ENCODE measurements around the gene NMT1. TPM values are rescaled to one million over a fixed set of nuclear protein-coding genes. Genes with fewer than 3 reads are reported as not detected.
"Not testable (repeated sequence)": the region's sequence is repeated elsewhere in the genome, so short reads cannot be mapped to it uniquely, and the experiment has no call there.

Gene NMT1
- total RNA-seq, 1 experiment from 2014 or later = 132 TPM

- Histone ChIP-seq H3K79me2 (ENCODE audit: low read depth) (peaks cover 11% of the 10 kb centered on the region), H3K9me2 (ENCODE audit: insufficient read depth) (no peaks in the 10 kb centered on the region), H2AFZ (no peak overlapping the region), H3F3A (ENCODE audit: insufficient read depth, low read depth) (peaks cover 29% of the 10 kb centered on the region), H3K9me3 (ENCODE audit: insufficient read depth, low read depth) (no peaks in the 10 kb centered on the region), H3K27me3 (ENCODE audit: insufficient read depth, low read depth) (no peaks in the 10 kb centered on the region), H3K36me3 (ENCODE audit: low read depth) (no peaks in the 10 kb centered on the region), H3K4me2 (no peak overlapping the region), H4K20me1 (ENCODE audit: insufficient read depth) (no peaks in the 10 kb centered on the region), H3K4me3 (no peak overlapping the region), H3K4me1 (replicated peaks; ENCODE audit: insufficient read depth) (peaks cover 38% of the 10 kb centered on the region), H3K27ac (no peak overlapping the region)
- ChIA-PET CTCF (no interaction called here), POLR2A (ENCODE audit: unreplicated experiment) (no interaction called here)
- intact Hi-C loops (cut with micrococcal nuclease; ENCODE audit: unreplicated experiment) = no loop called here
- no peak for DNase-seq
- BruUV-seq (replicated peaks) = no TSS peak
- no peak for TF ChIP-seq CTCF (conservative IDR thresholded peaks at IDR 0.05)
Observed at GRCh38 chr17:45121055-45121454, 59.9 kb downstream of the NMT1 start.

GRCh38 chr17:45123076-45123770, 62.1 kb downstream of the NMT1 start:
- no peak for DNase-seq
- TF ChIP-seq EZH2 (IDR thresholded peaks at IDR 0.05; ENCODE audit: low read depth) (no peak), CTCF (conservative IDR thresholded peaks at IDR 0.05) (no peak)
- Histone ChIP-seq H3K27ac (peak overlapping the region; percentile 32), H3F3A (ENCODE audit: insufficient read depth, low read depth) (peaks cover 29% of the 10 kb centered on the region), H3K9me2 (ENCODE audit: insufficient read depth) (no peaks in the 10 kb centered on the region), H4K20me1 (ENCODE audit: insufficient read depth) (no peaks in the 10 kb centered on the region), H3K9me3 (ENCODE audit: insufficient read depth, low read depth) (no peaks in the 10 kb centered on the region), H3K36me3 (ENCODE audit: low read depth) (no peaks in the 10 kb centered on the region), H3K4me3 (no peak overlapping the region), H3K4me1 (replicated peaks; ENCODE audit: insufficient read depth) (peaks cover 53% of the 10 kb centered on the region), H3K79me2 (ENCODE audit: low read depth) (peaks cover 22% of the 10 kb centered on the region), H3K27me3 (ENCODE audit: insufficient read depth, low read depth) (no peaks in the 10 kb centered on the region), H2AFZ (no peak overlapping the region), H3K4me2 (peak overlapping the region; percentile 56)
- intact Hi-C loops (cut with micrococcal nuclease; ENCODE audit: unreplicated experiment) = no loop called here
- POLR2A ChIA-PET (ENCODE audit: unreplicated experiment) = no interaction called here
- CTCF ChIA-PET = interaction anchor here (0.5 to 0.6 kb wide), 2 partner anchors 76 to 83 kb away, joined by 3 to 4 read pairs; no protein-coding TSS in a partner anchor
- TSS peak; percentile 86 for BruUV-seq (replicated peaks)

- Histone ChIP-seq H3K4me2 (peak overlapping the region; percentile 56), H3K36me3 (ENCODE audit: low read depth) (no peaks in the 10 kb centered on the region), H2AFZ (no peak overlapping the region), H3K4me1 (replicated peaks; ENCODE audit: insufficient read depth) (peaks cover 63% of the 10 kb centered on the region), H4K20me1 (ENCODE audit: insufficient read depth) (no peaks in the 10 kb centered on the region), H3F3A (ENCODE audit: insufficient read depth, low read depth) (peaks cover 36% of the 10 kb centered on the region), H3K79me2 (ENCODE audit: low read depth) (peaks cover 30% of the 10 kb centered on the region), H3K27ac (peak overlapping the region; percentile 65), H3K9me3 (ENCODE audit: insufficient read depth, low read depth) (no peaks in the 10 kb centered on the region), H3K27me3 (ENCODE audit: insufficient read depth, low read depth) (no peaks in the 10 kb centered on the region), H3K4me3 (no peak overlapping the region), H3K9me2 (ENCODE audit: insufficient read depth) (no peaks in the 10 kb centered on the region)
- intact Hi-C loops (cut with micrococcal nuclease; ENCODE audit: unreplicated experiment) = loop anchor here (1.0 to 2.0 kb wide), 2 partner anchors 22 to 31 kb away; no protein-coding TSS in a partner anchor
- ChIA-PET CTCF (interaction anchor here (0.6 kb wide), 1 partner anchor 77 kb away, joined by 3 read pairs; no protein-coding TSS in a partner anchor), POLR2A (ENCODE audit: unreplicated experiment) (interaction anchor here (0.5 kb wide), 1 partner anchor 323 kb away, joined by 3 read pairs; no protein-coding TSS in a partner anchor)
- no peak for TF ChIP-seq EZH2 (IDR thresholded peaks at IDR 0.05; ENCODE audit: low read depth)
- TF ChIP-seq CTCF (conservative IDR thresholded peaks at IDR 0.05) = no peak
- peak; percentile 77 to 85 for DNase-seq
- TSS peak; percentile 50 for BruUV-seq (replicated peaks)
Observed at GRCh38 chr17:45123930-45124796, 63.0 kb downstream of the NMT1 start.

GRCh38 chr17:45124797-45125122, 63.6 kb downstream of the NMT1 start:
- H3K27ac ChIP-seq = peak overlapping the region; percentile 65
- DNase-seq; H3K4me3 ChIP-seq; H2AFZ ChIP-seq; H3K27me3 ChIP-seq (ENCODE audit: insufficient read depth, low read depth); H3K36me3 ChIP-seq (ENCODE audit: low read depth); POLR2A ChIA-PET (ENCODE audit: unreplicated experiment); H3K9me2 ChIP-seq (ENCODE audit: insufficient read depth); H4K20me1 ChIP-seq (ENCODE audit: insufficient read depth); CTCF ChIA-PET; BruUV-seq (replicated peaks); H3K9me3 ChIP-seq (ENCODE audit: insufficient read depth, low read depth): not testable (repeated sequence)
- peaks cover 69% of the 10 kb centered on the region for H3K4me1 ChIP-seq (replicated peaks; ENCODE audit: insufficient read depth)
- peaks cover 42% of the 10 kb centered on the region for H3F3A ChIP-seq (ENCODE audit: insufficient read depth, low read depth)
- H3K4me2 ChIP-seq = peak overlapping the region; percentile 56
- H3K79me2 ChIP-seq (ENCODE audit: low read depth) = peaks cover 32% of the 10 kb centered on the region
- intact Hi-C loops (cut with micrococcal nuclease; ENCODE audit: unreplicated experiment) = loop anchor here (1.0 to 2.0 kb wide), 2 partner anchors 22 to 32 kb away; no protein-coding TSS in a partner anchor
